PC-9 (cell line): ENCODE data around the gene PLVAP. TPM values are rescaled to one million over a fixed set of nuclear protein-coding genes. Genes with fewer than 3 reads are reported as not detected.

ENCODE experiments used
- BruUV-seq: library from RNA; stranded (reverse); fragments of 400-500 nt; replicated peaks from 2 replicates; lab custom pipeline; 2021; lab: Mats Ljungman, UMichigan
- CTCF ChIA-PET: fragments of 300-600 bp; sonication (Branson Sonifier 250); formaldehyde crosslinking; loops from one replicate; lab custom pipeline; 2022; ENCODE audit warnings: antibody characterized with exemption; lab: Charles Lee
- POLR2A ChIA-PET: fragments of 300-600 bp; sonication (Branson Sonifier 250); formaldehyde crosslinking; loops from one replicate; lab custom pipeline; 2022; ENCODE audit warnings: antibody characterized with exemption; ENCODE audit not compliant: unreplicated experiment; lab: Charles Lee
- DNase-seq, 2 experiments: peaks; one replicate each; pipeline versions ENCODE4 v3.0.0 to v3.0.0-alpha.2; 2015 to 2022; ENCODE audit warnings: mixed read lengths in 1 of 2
- H2AFZ ChIP-seq: fragments of 200-600 bp; sonication (generic); 2 replicates; pipeline ENCODE4 v1.8.1; 2017; ENCODE audit warnings: antibody characterized with exemption
- H3F3A ChIP-seq: fragments of 200-600 bp; sonication (generic); 2 replicates; pipeline ENCODE4 v1.8.1; 2017; ENCODE audit warnings: antibody characterized with exemption, mild to moderate bottlenecking, low read depth; ENCODE audit not compliant: insufficient read depth
- H3K27ac ChIP-seq: fragments of 200-600 bp; sonication (generic); 2 replicates; pipeline ENCODE4 v1.6.1; 2016; ENCODE audit warnings: mixed run types
- H3K27me3 ChIP-seq: fragments of 200-600 bp; sonication (generic); 2 replicates; pipeline ENCODE4 v1.6.1; 2016; ENCODE audit warnings: low read depth, mixed run types; ENCODE audit not compliant: insufficient read depth
- H3K36me3 ChIP-seq: fragments of 200-600 bp; sonication (generic); 2 replicates; pipeline ENCODE4 v1.6.1; 2016; ENCODE audit warnings: low read depth, mixed run types
- H3K4me1 ChIP-seq: fragments of 200-600 bp; sonication (generic); replicated peaks from 2 replicates; pipeline ENCODE4 v1.6.1; 2016; ENCODE audit warnings: mixed run types; ENCODE audit not compliant: insufficient read depth
- H3K4me2 ChIP-seq: fragments of 200-600 bp; sonication (generic); 2 replicates; pipeline ENCODE4 v1.6.1; 2017; ENCODE audit warnings: mixed run types
- H3K4me3 ChIP-seq: fragments of 200-600 bp; sonication (generic); 2 replicates; pipeline ENCODE4 v1.6.1; 2016; ENCODE audit warnings: mixed run types
- H3K79me2 ChIP-seq: fragments of 200-600 bp; sonication (generic); 2 replicates; pipeline ENCODE4 v1.6.1; 2017; ENCODE audit warnings: low read depth, mixed run types
- H3K9me2 ChIP-seq: fragments of 200-600 bp; sonication (generic); 2 replicates; pipeline ENCODE4 v1.8.1; 2017; ENCODE audit warnings: mild to moderate bottlenecking; ENCODE audit not compliant: insufficient read depth
- H3K9me3 ChIP-seq: fragments of 200-600 bp; sonication (generic); 2 replicates; pipeline ENCODE4 v1.8.1; 2016; ENCODE audit warnings: low read depth; ENCODE audit not compliant: insufficient read depth
- H4K20me1 ChIP-seq: fragments of 200-600 bp; sonication (generic); 2 replicates; pipeline ENCODE4 v1.8.1; 2017; ENCODE audit not compliant: insufficient read depth
- CTCF ChIP-seq: fragments of 200-600 bp; sonication (generic); conservative IDR thresholded peaks from 2 replicates; pipeline ENCODE4 v1.6.1; 2017; ENCODE audit warnings: mixed run types, antibody characterized with exemption, mild to moderate bottlenecking, moderate library complexity
- EZH2 ChIP-seq: fragments of 200-600 bp; sonication (generic); IDR thresholded peaks from 2 replicates; pipeline ENCODE4 v1.8.0; 2017; ENCODE audit warnings: antibody characterized with exemption, low read depth
- intact Hi-C: fragments of 100-400 bp; cut with micrococcal nuclease; formaldehyde crosslinking; loops from one replicate; pipeline ENCODE4 v1.10.0; 2022; ENCODE audit not compliant: unreplicated experiment
- total RNA-seq: library from RNA; stranded (reverse); gene quantifications from 2 replicates; pipeline ENCODE4 v1.2.3, GENCODE V29; 2021

The PLVAP gene
- total RNA-seq, 1 experiment from 2014 or later, result not detected

GRCh38 chr19:17331045-17331558 is 46.0 kb downstream of the PLVAP start:
- ChIA-PET CTCF (interaction anchor here (0.5 kb wide), 1 partner anchor 35 kb away, joined by 9 read pairs; no protein-coding TSS in a partner anchor), POLR2A (interaction anchor here (0.7 to 0.8 kb wide), 2 partner anchors 22 to 88 kb away, joined by 6 read pairs; no protein-coding TSS in a partner anchor)
- 0 out of 2 replicates have a peak, but pooled peaks cover 4% of the 10 kb centered on the region for H3K79me2 ChIP-seq
- peaks cover 39% of the 10 kb centered on the region for H3F3A ChIP-seq
- H3K4me2 ChIP-seq, result no peak overlapping the region
- no TSS peak for BruUV-seq
- no peaks in the 10 kb centered on the region for H3K9me2 ChIP-seq
- H3K9me3 ChIP-seq, result no peaks in the 10 kb centered on the region
- H3K36me3 ChIP-seq, result no peaks in the 10 kb centered on the region
- intact Hi-C loops, result no loop called here
- peak in 1 of 2 experiments; percentile 36 for DNase-seq
- H2AFZ ChIP-seq, result no peak overlapping the region
- TF ChIP-seq EZH2 (no peak), CTCF (no peak)
- H4K20me1 ChIP-seq, result no peaks in the 10 kb centered on the region
- H3K27ac ChIP-seq, result no peak overlapping the region
- peaks cover 38% of the 10 kb centered on the region for H3K4me1 ChIP-seq
- no peak overlapping the region for H3K4me3 ChIP-seq
- no peaks in the 10 kb centered on the region for H3K27me3 ChIP-seq

- Histone ChIP-seq H3K27me3 (no peaks in the 10 kb centered on the region), H3K4me2 (no peak overlapping the region), H3K27ac (no peak overlapping the region), H3F3A (peaks cover 39% of the 10 kb centered on the region), H3K4me1 (peaks cover 38% of the 10 kb centered on the region), H3K9me3 (no peaks in the 10 kb centered on the region), H2AFZ (no peak overlapping the region), H3K9me2 (no peaks in the 10 kb centered on the region), H4K20me1 (no peaks in the 10 kb centered on the region), H3K79me2 (0 out of 2 replicates have a peak, but pooled peaks cover under 1% of the 10 kb centered on the region), H3K4me3 (no peak overlapping the region), H3K36me3 (no peaks in the 10 kb centered on the region)
- DNase-seq, result no peak
- no peak for TF ChIP-seq EZH2
- TF ChIP-seq CTCF, result no peak
- ChIA-PET POLR2A (interaction anchor here (0.6 kb wide), 1 partner anchor 75 kb away, joined by 5 read pairs; no protein-coding TSS in a partner anchor), CTCF (interaction anchor here (0.5 to 0.6 kb wide), 3 partner anchors 34 to 523 kb away, joined by 3 to 9 read pairs (median 7); no protein-coding TSS in a partner anchor)
- intact Hi-C loops, result no loop called here
- no TSS peak for BruUV-seq
Measured at GRCh38 chr19:17330262-17331044, 46.7 kb downstream of the PLVAP start.

- Histone ChIP-seq H3K4me2 (no peak overlapping the region), H3K9me3 (no peaks in the 10 kb centered on the region), H4K20me1 (no peaks in the 10 kb centered on the region), H3K27ac (no peak overlapping the region), H3K4me3 (no peak overlapping the region), H3K4me1 (peaks cover 33% of the 10 kb centered on the region), H3K79me2 (no peaks in the 10 kb centered on the region), H2AFZ (no peak overlapping the region), H3K9me2 (no peaks in the 10 kb centered on the region), H3K36me3 (no peaks in the 10 kb centered on the region), H3F3A (peaks cover 41% of the 10 kb centered on the region), H3K27me3 (no peaks in the 10 kb centered on the region)
- peak in 1 of 2 experiments; percentile 33 for DNase-seq
- intact Hi-C loops, result loop anchor here (5.0 kb wide), 1 partner anchor 37 kb away; no protein-coding TSS in a partner anchor
- ChIA-PET CTCF (interaction anchor here (0.6 kb wide), 1 partner anchor 524 kb away, joined by 7 read pairs; no protein-coding TSS in a partner anchor), POLR2A (interaction anchor here (0.6 kb wide), 1 partner anchor 74 kb away, joined by 5 read pairs; no protein-coding TSS in a partner anchor)
- no peak for TF ChIP-seq EZH2
- no peak for TF ChIP-seq CTCF
- BruUV-seq, result no TSS peak
Measured at GRCh38 chr19:17329366-17330261, 47.5 kb downstream of the PLVAP start.
